K562 (cell line): ENCODE data around the gene HDAC3. TPM values are rescaled to one million over a fixed set of nuclear protein-coding genes. Genes with fewer than 3 reads are reported as not detected.

ENCODE experiments used
- ATAC-seq: fragments of 200-7000 bp; cut with Tn5 transposase; 3 replicates; pipeline ENCODE4 v1.9.1; 2020; ENCODE audit warnings: moderate library complexity
- BruUV-seq: library from RNA; stranded (reverse); fragments of 400-500 nt; replicated peaks from 2 replicates; lab custom pipeline; 2021; lab: Mats Ljungman, UMichigan
- CTCF ChIA-PET: fragments of 300-600 bp; formaldehyde crosslinking; extraction: SDS; loops from one replicate; lab custom pipeline; 2021; ENCODE audit warnings: low intra/inter-chr PET ratio; lab: Yijun Ruan, JAX
- POLR2A ChIA-PET: fragments of 300-600, 350-650 bp; sonication (Branson Sonifier 250); formaldehyde crosslinking; extraction: SDS; loops from one replicate; lab custom pipeline; 2021; ENCODE audit warnings: antibody characterized with exemption, inconsistent platforms; lab: Yijun Ruan, JAX
- DNase-seq, 4 experiments: peaks; one replicate each; pipeline versions ENCODE4 v3.0.0 to v3.0.0-alpha.2; 2011 to 2018; ENCODE audit warnings: low spot score in 3 of 4, mixed read lengths in 3 of 4; ENCODE audit errors: extremely low read depth in 1 of 4
- FAIRE-seq: peaks from 2 replicates; lab custom pipeline; 2011; peaks lifted over from hg19 to GRCh38; lab: Jason Lieb, UNC
- H2AFZ ChIP-seq: 2 replicates; pipeline ENCODE4 v1.6.0; 2011; ENCODE audit warnings: low read depth, low read length, control low read depth, inconsistent platforms
- H3K27ac ChIP-seq: fragments of 200-600 bp; 3 replicates; pipeline ENCODE4 v1.8.0; 2011; ENCODE audit warnings: low read depth, mild to moderate bottlenecking, control low read depth, inconsistent platforms, low read length, moderate library complexity, mixed read lengths; ENCODE audit errors: extremely low read depth
- H3K27me3 ChIP-seq, 2 experiments: fragments of 300-600 bp in 1 of 2; 2 replicates in 1 of 2; 3 replicates in 1 of 2; pipeline versions ENCODE4 v1.6.0 to v1.8.0; 2011; ENCODE audit warnings: inconsistent platforms in 2 of 2, low read length in 2 of 2, mild to moderate bottlenecking in 1 of 2, mixed read lengths in 1 of 2, moderate library complexity in 1 of 2; ENCODE audit not compliant: control insufficient read depth in 2 of 2, insufficient read depth in 2 of 2
- H3K36me3 ChIP-seq: fragments of 300-600 bp; 3 replicates; pipeline ENCODE4 v1.8.0; 2011; ENCODE audit warnings: mild to moderate bottlenecking, low read length, inconsistent platforms; ENCODE audit not compliant: control insufficient read depth, insufficient read depth
- H3K4me1 ChIP-seq, 2 experiments: fragments of 200-600 bp in 1 of 2; replicated peaks in 1 of 2; 2 replicates in 1 of 2; 3 replicates in 1 of 2; pipeline versions ENCODE4 v1.5.1 to v1.8.0; 2011; ENCODE audit warnings: inconsistent platforms in 2 of 2, low read length in 2 of 2, mild to moderate bottlenecking in 1 of 2, mixed read lengths in 1 of 2, moderate library complexity in 1 of 2; ENCODE audit not compliant: control insufficient read depth in 2 of 2, insufficient read depth in 2 of 2
- H3K4me2 ChIP-seq: 2 replicates; pipeline ENCODE4 v1.6.1; 2011; ENCODE audit warnings: low read length, control low read depth, inconsistent platforms, mixed read lengths; ENCODE audit not compliant: insufficient read depth
- H3K4me3 ChIP-seq: fragments of 200-600 bp; sonication (generic), shearing (Covaris generic); 2 replicates; pipeline ENCODE4 v1.5.1; 2016; ENCODE audit warnings: control low read depth, inconsistent platforms
- H3K79me2 ChIP-seq: fragments of 200-600 bp; 3 replicates; pipeline ENCODE4 v1.8.0; 2011; ENCODE audit warnings: low read length, inconsistent platforms; ENCODE audit not compliant: control insufficient read depth, insufficient read depth
- H3K9ac ChIP-seq, 2 experiments: 2 replicates each; pipeline versions ENCODE4 v1.6.0 to v1.6.1; 2011; ENCODE audit warnings: low read depth in 2 of 2, low read length in 2 of 2, control low read depth in 1 of 2, inconsistent platforms in 1 of 2, mild to moderate bottlenecking in 1 of 2, mixed read lengths in 1 of 2; ENCODE audit not compliant: insufficient read depth in 1 of 2
- H3K9me1 ChIP-seq: one replicate; pipeline ENCODE4 v1.6.0; 2011; ENCODE audit warnings: inconsistent platforms, mild to moderate bottlenecking, low read length, moderate library complexity; ENCODE audit not compliant: control insufficient read depth, insufficient read depth
- H3K9me3 ChIP-seq: replicated peaks from 2 replicates; pipeline ENCODE4 v1.5.1; 2011; ENCODE audit warnings: low read depth, low read length, inconsistent platforms; ENCODE audit not compliant: control insufficient read depth, insufficient read depth
- H4K20me1 ChIP-seq: replicated peaks from 2 replicates; pipeline ENCODE4 v1.6.1; 2011; ENCODE audit warnings: low read length, inconsistent platforms, mixed read lengths; ENCODE audit not compliant: control insufficient read depth, insufficient read depth
- ATF4 ChIP-seq: fragments of 450-650 bp; formaldehyde crosslinking; IDR thresholded peaks from 2 replicates; pipeline ENCODE4 v1.4.0; 2022; ENCODE audit warnings: mild to moderate bottlenecking, moderate library complexity
- COPS2 ChIP-seq: fragments of 450-650 bp; conservative IDR thresholded peaks from 2 replicates; pipeline ENCODE4 v1.6.1; 2016; ENCODE audit warnings: mild to moderate bottlenecking, moderate library complexity
- CSDE1 ChIP-seq, 2 experiments: fragments of 450-650 bp; IDR thresholded peaks; 2 replicates each; pipeline ENCODE4 v1.6.1; 2016; ENCODE audit warnings: mild to moderate bottlenecking in 1 of 2
- EHMT2 ChIP-seq: fragments of 450-650 bp; IDR thresholded peaks from 2 replicates; pipeline ENCODE4 v1.6.1; 2018; ENCODE audit warnings: antibody characterized with exemption
- FOSL1 ChIP-seq: fragments of 200-800 bp; sonication (Bioruptor generic); conservative IDR thresholded peaks from 2 replicates; pipeline ENCODE4 v1.6.1; 2016; ENCODE audit warnings: missing genetic modification characterization, missing compliant biosample characterization
- HMG20A ChIP-seq: fragments of 450-650 bp; formaldehyde crosslinking; conservative IDR thresholded peaks from 2 replicates; pipeline ENCODE4 v1.4.0; 2020; ENCODE audit warnings: mild to moderate bottlenecking, mixed read lengths
- HOXB6 ChIP-seq: fragments of 250-450 bp; sonication (Bioruptor Pico); IDR thresholded peaks from 2 replicates; pipeline ENCODE4 v1.5.1; 2022; ENCODE audit warnings: mild to moderate bottlenecking, borderline replicate concordance
- TFAM ChIP-seq: fragments of 250-450 bp; sonication (Bioruptor Pico); conservative IDR thresholded peaks from 2 replicates; pipeline ENCODE4 v1.5.0; 2021; ENCODE audit warnings: mild to moderate bottlenecking, moderate library complexity
- THAP7 ChIP-seq: fragments of 250-450 bp; sonication (Bioruptor Pico); IDR thresholded peaks from 2 replicates; pipeline ENCODE4 v1.5.0; 2021
- ZC3H11A ChIP-seq: IDR thresholded peaks from 2 replicates; pipeline ENCODE4 v1.6.1; 2012; ENCODE audit warnings: low read depth, low read length, improper control_type of control experiment
- ZNF12 ChIP-seq: sonication (generic); formaldehyde crosslinking; IDR thresholded peaks from 2 replicates; pipeline ENCODE4 v1.4.0; 2020; ENCODE audit warnings: mild to moderate bottlenecking, missing genetic modification reagents
- WGBS: fragments of 100-300 bp; shearing (Covaris generic); methylation state at CpG from one replicate; pipeline ENCODE4 v1.1.6; 2016; ENCODE audit warnings: low coverage, mixed read lengths; ENCODE audit not compliant: insufficient coverage; ENCODE audit errors: missing lambda C conversion rate; 5-methylcytosine and 5-hydroxymethylcytosine counted together
- in situ Hi-C: fragments of 300-500 bp; cut with MboI; formaldehyde crosslinking; loops from 4 replicates; pipeline ENCODE4 v1.15.0; 2018; ENCODE audit warnings: inconsistent platforms, mixed read lengths
- intact Hi-C: fragments of 100-400 bp; cut with micrococcal nuclease; formaldehyde crosslinking; loops from 2 replicates; pipeline ENCODE4 v1.14.2; 2022
- polyA plus RNA-seq, 8 experiments: library from polyadenylated mRNA; depleted of rRNA in 4 of 8; stranded (reverse) in 5 of 8; unstranded in 3 of 8; fragments of >200 nt; fragmentation: Nextera tagmentation in 2 of 8; fragmentation: Illumina TruSeq in 1 of 8; extraction: Ambion mirVana in 2 of 8; extraction: Trizol in 1 of 8; gene quantifications; 2 replicates each; pipeline versions ENCODE4 v1.2.1 to v1.2.3, GENCODE V29; 2011 to 2014; ENCODE audit warnings: inconsistent platforms in 1 of 8, missing spikeins in 1 of 8
- total RNA-seq, 7 experiments: library from RNA; depleted of rRNA in 6 of 7; stranded (reverse); fragments of >200 nt in 6 of 7; fragmentation: Illumina TruSeq in 2 of 7; extraction: Trizol in 2 of 7; gene quantifications; 2 replicates each; pipeline versions ENCODE4 v1.2.1 to v1.2.3, GENCODE V29; 2011 to 2021; ENCODE audit warnings: low replicate concordance in 1 of 7

Gene HDAC3
- total and polyA plus RNA-seq, 9 of the 15 experiments (the other 6 are each of a cell fraction or from before 2014, with no cell fraction given), result 89.7 to 191 (median 119) TPM

- DNase-seq, result peak in 1 of 4 experiments; percentile 27
- intact Hi-C loops (loop anchor here (2.0 to 10.0 kb wide), 3 partner anchors 13 to 1503 kb away; partner anchors contain the start of gene PURA), in situ Hi-C loops (no loop called here)
- no peaks in the 10 kb centered on the region for H4K20me1 ChIP-seq
- no peak for ATAC-seq
- peaks cover 3 to 8% of the 10 kb centered on the region in 2 experiments; a peak in 3 of 5 replicates for H3K4me1 ChIP-seq
- H3K79me2 ChIP-seq, result peaks cover 61% of the 10 kb centered on the region
- no peaks in the 10 kb centered on the region for H3K9me3 ChIP-seq
- no peak for FAIRE-seq
- H3K9me1 ChIP-seq, result no peaks in the 10 kb centered on the region
- ChIA-PET POLR2A (interaction anchor here (1.3 to 3.6 kb wide), 6 partner anchors 9 to 104 kb away, joined by 3 to 25 read pairs (median 8); no protein-coding TSS in a partner anchor), CTCF (interaction anchor here (0.6 kb wide), 1 partner anchor 26 kb away, joined by 4 read pairs; no protein-coding TSS in a partner anchor)
- H3K4me2 ChIP-seq, result peak overlapping the region; percentile 90
- WGBS, result 1% methylated on average over 9 of the region's 9 CpGs
- peak overlapping the region; percentile 97 for H3K4me3 ChIP-seq
- no peaks in the 10 kb centered on the region for H3K27me3 ChIP-seq
- peak overlapping the region; percentile 46 to 86 for H3K9ac ChIP-seq
- peak overlapping the region; percentile 89 for H3K27ac ChIP-seq
- peak overlapping the region; percentile 43; the same call in 1 of the 2 replicates for H2AFZ ChIP-seq
- H3K36me3 ChIP-seq, result peaks cover 68% of the 10 kb centered on the region
- TSS peak; percentile 38 for BruUV-seq
- no peak for TF ChIP-seq HMG20A (CRISPR knock-in tag)
- no peak for TF ChIP-seq THAP7
- no peak for TF ChIP-seq ZC3H11A
- no peak for TF ChIP-seq COPS2
- no peak for TF ChIP-seq TFAM (CRISPR knock-in tag)
- no peak for TF ChIP-seq CSDE1 (IDR thresholded peaks at IDR 0.05)
- no peak for TF ChIP-seq ZNF12 (CRISPR knock-in tag)
- TF ChIP-seq HOXB6 (CRISPR knock-in tag), result 0 out of 2 replicates have a peak, but pooled peaks have one; percentile 15
- no peak for TF ChIP-seq FOSL1 (tag)
- no peak for TF ChIP-seq ATF4 (CRISPR knock-in tag)
- TF ChIP-seq EHMT2, result no peak
These were observed 19.0 kb downstream of the HDAC3 start for GRCh38 chr5:141617682-141618029.
